GM18867 (cell line): ENCODE measurements around the gene ZBTB4.

ENCODE experiments used
- ATAC-seq: cut with Tn5 transposase; IDR thresholded peaks from one replicate; pipeline ENCODE4 v1.9.1; 2021; ENCODE audit warnings: mild to moderate bottlenecking, moderate library complexity; ENCODE audit not compliant: unreplicated experiment

Gene ZBTB4

GRCh38 chr17:7479213-7480088, at the start of gene ZBTB4:
Gene ZBTB4, minus strand, starts transcription at chr17:7479631. Its CDS starts 12,830 bp downstream, at chr17:7466801.
- no peak for ATAC-seq

GRCh38 chr17:7528842-7529241, 49.4 kb upstream of the ZBTB4 start:
- ATAC-seq: no peak

GRCh38 chr17:7523033-7523432, 43.6 kb upstream of the ZBTB4 start:
- ATAC-seq: no peak

- no peak for ATAC-seq
Measured at GRCh38 chr17:7515911-7516610, 36.6 kb upstream of the ZBTB4 start.

GRCh38 chr17:7513850-7514419, 34.5 kb upstream of the ZBTB4 start:
- no peak for ATAC-seq

GRCh38 chr17:7512824-7513540, 33.6 kb upstream of the ZBTB4 start:
- no peak for ATAC-seq

GRCh38 chr17:7512105-7512504, 32.7 kb upstream of the ZBTB4 start:
- no peak for ATAC-seq

- no peak for ATAC-seq
Measured at GRCh38 chr17:7511108-7511507, 31.7 kb upstream of the ZBTB4 start.

GRCh38 chr17:7509937-7510336, 30.5 kb upstream of the ZBTB4 start:
- ATAC-seq: no peak

GRCh38 chr17:7508846-7509245, 29.4 kb upstream of the ZBTB4 start:
- no peak for ATAC-seq

- no peak for ATAC-seq
Measured at GRCh38 chr17:7508145-7508544, 28.7 kb upstream of the ZBTB4 start.

GRCh38 chr17:7503521-7503920, 24.1 kb upstream of the ZBTB4 start:
- ATAC-seq: no peak

GRCh38 chr17:7502987-7503386, 23.6 kb upstream of the ZBTB4 start:
- ATAC-seq: no peak

GRCh38 chr17:7502171-7502847, 22.9 kb upstream of the ZBTB4 start:
- ATAC-seq: no peak

GRCh38 chr17:7501729-7502128, 22.3 kb upstream of the ZBTB4 start:
- no peak for ATAC-seq

- ATAC-seq: no peak
Measured at GRCh38 chr17:7499161-7499560, 19.7 kb upstream of the ZBTB4 start.

- ATAC-seq: no peak
Measured at GRCh38 chr17:7497636-7498035, 18.2 kb upstream of the ZBTB4 start.

- ATAC-seq: no peak
Measured at GRCh38 chr17:7497228-7497627, 17.8 kb upstream of the ZBTB4 start.

GRCh38 chr17:7496470-7497183, 17.2 kb upstream of the ZBTB4 start:
- ATAC-seq: no peak

- no peak for ATAC-seq
Measured at GRCh38 chr17:7495906-7496434, 16.5 kb upstream of the ZBTB4 start.
